Keratinocyte (primary cell): ENCODE data around the gene NTNG1. TPM values are rescaled to one million over a fixed set of nuclear protein-coding genes. Genes with fewer than 3 reads are reported as not detected.
A peak's percentile ranks its signal among the peaks of the same experiment; 100 is the strongest.
"Not testable (repeated sequence)": the region's sequence is repeated elsewhere in the genome, so short reads cannot be mapped to it uniquely, and the experiment has no call there.

Source experiments
- DNase-seq: peaks from one replicate; pipeline ENCODE4 v3.0.0-alpha.2; 2011; ENCODE audit warnings: low read depth, missing footprints, low spot score
- FAIRE-seq: peaks from 2 replicates; lab custom pipeline; 2011; peaks lifted over from hg19 to GRCh38; lab: Jason Lieb, UNC
- H2AFZ ChIP-seq: 2 replicates; pipeline ENCODE4 v1.6.0; 2012; ENCODE audit warnings: low read length, control low read depth, inconsistent platforms; ENCODE audit not compliant: control insufficient read depth
- H3K27ac ChIP-seq: 2 replicates; pipeline ENCODE4 v1.5.1; 2011; ENCODE audit warnings: low read length; ENCODE audit not compliant: control insufficient read depth, insufficient read depth
- H3K27me3 ChIP-seq: 3 replicates; pipeline ENCODE4 v1.6.0; 2011; ENCODE audit warnings: low read length; ENCODE audit not compliant: control insufficient read depth, insufficient read depth; ENCODE audit errors: extremely low read depth
- H3K36me3 ChIP-seq, 2 experiments: 2 replicates in 1 of 2; 3 replicates in 1 of 2; pipeline ENCODE4 v1.5.1; 2011; ENCODE audit warnings: low read length in 2 of 2, mild to moderate bottlenecking in 1 of 2; ENCODE audit not compliant: control insufficient read depth in 2 of 2, insufficient read depth in 2 of 2; ENCODE audit errors: extremely low read depth in 1 of 2
- H3K4me1 ChIP-seq: 3 replicates; pipeline ENCODE4 v1.5.1; 2011; ENCODE audit warnings: low read length; ENCODE audit not compliant: control insufficient read depth, insufficient read depth; ENCODE audit errors: extremely low read depth
- H3K4me2 ChIP-seq: 3 replicates; pipeline ENCODE4 v1.6.0; 2011; ENCODE audit warnings: low read depth, low read length; ENCODE audit not compliant: control insufficient read depth, insufficient read depth; ENCODE audit errors: extremely low read depth
- H3K4me3 ChIP-seq, 3 experiments: fragments of 200-600 bp in 1 of 3; sonication (generic) in 1 of 3; 2 replicates in 2 of 3; 3 replicates in 1 of 3; pipeline ENCODE4 v1.5.1; 2011 to 2016; ENCODE audit warnings: low read length in 3 of 3, mild to moderate bottlenecking in 3 of 3, control low read depth in 2 of 3, inconsistent platforms in 1 of 3, low read depth in 1 of 3, mixed read lengths in 1 of 3, mixed run types in 1 of 3, moderate library complexity in 1 of 3; ENCODE audit not compliant: control insufficient read depth in 2 of 3, insufficient read depth in 2 of 3; ENCODE audit errors: extremely low read depth in 1 of 3
- H3K79me2 ChIP-seq: 2 replicates; pipeline ENCODE4 v1.6.0; 2012; ENCODE audit warnings: low read length; ENCODE audit not compliant: control insufficient read depth, insufficient read depth
- H3K9ac ChIP-seq: 3 replicates; pipeline ENCODE4 v1.6.0; 2011; ENCODE audit warnings: low read length; ENCODE audit not compliant: control insufficient read depth, insufficient read depth; ENCODE audit errors: extremely low read depth
- H3K9me1 ChIP-seq: 3 replicates; pipeline ENCODE4 v1.6.0; 2011; ENCODE audit warnings: low read length; ENCODE audit not compliant: control insufficient read depth, insufficient read depth; ENCODE audit errors: extremely low read depth
- H3K9me3 ChIP-seq: 2 replicates; pipeline ENCODE4 v1.5.1; 2012; ENCODE audit warnings: low read depth, low read length; ENCODE audit not compliant: control insufficient read depth
- H4K20me1 ChIP-seq: 3 replicates; pipeline ENCODE4 v1.6.0; 2011; ENCODE audit warnings: low read length; ENCODE audit not compliant: control insufficient read depth, insufficient read depth; ENCODE audit errors: extremely low read depth
- CTCF ChIP-seq, 3 experiments: IDR thresholded peaks in 1 of 3; conservative IDR thresholded peaks in 1 of 3; optimal IDR thresholded peaks in 1 of 3; 2 replicates in 2 of 3; 3 replicates in 1 of 3; pipeline versions ENCODE3 to v1.5.1; 2011; ENCODE audit warnings: low read length in 3 of 3, mild to moderate bottlenecking in 3 of 3, moderate library complexity in 2 of 3, control low read depth in 1 of 3, inconsistent platforms in 1 of 3; ENCODE audit not compliant: insufficient read depth in 2 of 3; ENCODE audit errors: extremely low read depth in 1 of 3
- EZH2 ChIP-seq: IDR thresholded peaks from one replicate; pipeline ENCODE4 v1.6.1; 2012; ENCODE audit warnings: inconsistent platforms, mild to moderate bottlenecking, low read length, moderate library complexity
- dilution Hi-C: fragments of 300-500 bp; cut with MboI; formaldehyde crosslinking; loops from one replicate; pipeline ENCODE4 v1.7.0; 2020; ENCODE audit warnings: low sequenced_read_pairs; ENCODE audit not compliant: extremely low pct_ligation_motif_present
- polyA minus RNA-seq, 3 experiments: library from RNA; depleted of rRNA, polyadenylated mRNA; stranded (reverse); fragments of >200 nt; gene quantifications; 1 replicate in 1 of 3; 2 replicates in 1 of 3; 3 replicates in 1 of 3; pipeline ENCODE4 v1.2.3, GENCODE V29; 2011
- polyA plus RNA-seq, 5 experiments: library from polyadenylated mRNA; depleted of rRNA in 3 of 5; stranded (reverse) in 3 of 5; stranded (forward) in 1 of 5; unstranded in 1 of 5; fragments of >200 nt; gene quantifications; 1 replicate in 1 of 5; 2 replicates in 3 of 5; 3 replicates in 1 of 5; pipeline versions ENCODE4 v1.2.1 to v1.2.3, GENCODE V29; 2011 to 2012; ENCODE audit warnings: missing spikeins in 2 of 5, low read depth in 1 of 5, low replicate concordance in 1 of 5

The NTNG1 gene
- polyA plus RNA-seq, result 3.2 to 8.5 TPM (median 8.1 TPM) in 3 replicates
- polyA plus RNA-seq (2011; ENCODE audit: low read depth), result 0.46 TPM
- 2.8 and 5.5 TPM in 2 replicates for polyA plus RNA-seq (2011; cell fraction: cytosol; rRNA removed)
- polyA plus RNA-seq (2011; cell fraction: nucleus; rRNA removed), result 7.7 and 8.7 TPM in 2 replicates
- polyA plus RNA-seq (2012; ENCODE audit: low replicate concordance), result 0.61 and 5.4 TPM in 2 replicates
- polyA minus RNA-seq, result 1.5 to 11.0 TPM (median 4.6 TPM) in 3 replicates
- polyA minus RNA-seq (2011; cell fraction: cytosol; rRNA and poly(A)+ RNA removed), result 3.6 TPM
- polyA minus RNA-seq (2011; cell fraction: nucleus; rRNA and poly(A)+ RNA removed), result 10.2 and 15.0 TPM in 2 replicates

DNA sequence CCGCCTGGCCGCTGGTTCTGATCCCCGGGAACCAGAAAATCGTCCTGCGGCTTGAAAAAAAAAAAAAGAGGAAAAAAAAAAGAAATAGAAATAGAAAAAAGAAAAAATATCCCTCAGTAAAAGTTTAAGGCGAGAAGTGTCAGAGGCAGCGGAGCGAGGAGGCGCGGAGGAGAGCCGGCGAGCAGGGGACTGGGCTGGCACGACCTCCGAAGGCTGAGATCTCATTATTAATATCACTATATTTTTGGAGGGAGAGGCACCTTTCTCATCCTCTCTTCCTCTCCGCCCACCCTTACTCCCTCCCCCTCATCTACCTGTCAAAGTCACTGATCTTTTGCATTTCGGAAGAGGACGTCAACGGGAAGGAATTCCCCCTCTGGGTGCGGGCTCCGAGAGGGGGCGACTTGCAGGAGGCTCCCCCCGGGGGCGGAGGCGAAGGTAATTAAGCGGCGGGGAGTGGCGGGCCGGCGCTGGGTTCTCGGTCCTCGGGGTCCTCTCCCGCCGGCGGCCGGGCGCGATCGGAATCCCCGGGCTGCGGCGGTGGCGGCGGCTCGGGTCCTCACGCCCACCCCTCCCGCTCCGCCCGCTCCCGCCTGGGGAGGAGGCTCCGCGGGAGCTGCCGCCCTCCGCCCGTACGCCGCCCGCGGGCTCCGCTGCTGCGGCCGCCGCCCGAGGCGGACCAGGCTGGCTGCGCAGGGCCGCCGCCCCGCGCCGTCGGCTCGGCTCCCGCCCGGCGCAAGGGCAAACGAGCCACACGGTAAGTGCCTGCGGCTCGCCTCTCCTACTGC, at the start of gene NTNG1:
Gene NTNG1 (plus strand): TSS at position 337 of the 788 bp plus-strand sequence.
- H3K27ac ChIP-seq, result peak within 1 kb of the TSS; percentile 37
- H3K4me3 ChIP-seq, result peak within 1 kb of the TSS; percentile 55 to 87 (median 80)
- peak within 1 kb of the TSS; percentile 88 for H3K4me2 ChIP-seq
- H3K4me1 ChIP-seq, result peaks cover 21% of the 10 kb centered on the region
- peaks cover 2% of the 10 kb centered on the region for H3K79me2 ChIP-seq
- H3K36me3 ChIP-seq, result no peaks in the 10 kb centered on the region
- H2AFZ ChIP-seq, result peak within 1 kb of the TSS; percentile 87
- H4K20me1 ChIP-seq, result no peaks in the 10 kb centered on the region
- FAIRE-seq (no peak), DNase-seq (no peak)
- H3K27me3 ChIP-seq, result no peaks in the 10 kb centered on the region
- H3K9ac ChIP-seq, result peak within 1 kb of the TSS; percentile 68
- TF ChIP-seq EZH2 (no peak), CTCF (optimal IDR thresholded peaks at IDR 0.05 in 1 of 3, IDR thresholded peaks at IDR 0.05 in 1 of 3, conservative IDR thresholded peaks at IDR 0.05 in 1 of 3; ENCODE audit: extremely low read depth in 1 of 3, insufficient read depth in 2 of 3, low read length in 3 of 3) (no peak)
- no peaks in the 10 kb centered on the region for H3K9me3 ChIP-seq
- dilution Hi-C loops, result no loop called here
- no peaks in the 10 kb centered on the region for H3K9me1 ChIP-seq

GRCh38 chr1:107091418-107091817, 49.4 kb upstream of the NTNG1 start:
- Histone ChIP-seq H3K79me2 (no peaks in the 10 kb centered on the region), H3K4me3 (no peak overlapping the region), H3K9ac (no peak overlapping the region), H3K4me1 (no peaks in the 10 kb centered on the region), H3K27ac (no peak overlapping the region), H4K20me1 (no peaks in the 10 kb centered on the region), H3K36me3 (no peaks in the 10 kb centered on the region), H2AFZ (no peak overlapping the region), H3K27me3 (no peaks in the 10 kb centered on the region), H3K9me1 (no peaks in the 10 kb centered on the region), H3K4me2 (no peak overlapping the region), H3K9me3 (no peaks in the 10 kb centered on the region)
- dilution Hi-C loops, result no loop called here
- no peak for DNase-seq
- TF ChIP-seq CTCF (optimal IDR thresholded peaks at IDR 0.05 in 1 of 3, IDR thresholded peaks at IDR 0.05 in 1 of 3, conservative IDR thresholded peaks at IDR 0.05 in 1 of 3; ENCODE audit: extremely low read depth in 1 of 3, insufficient read depth in 2 of 3, low read length in 3 of 3), result no peak
- TF ChIP-seq EZH2, result no peak
- no peak for FAIRE-seq

GRCh38 chr1:107093395-107093794, 47.4 kb upstream of the NTNG1 start:
- H3K4me2 ChIP-seq, H3K27ac ChIP-seq, H3K36me3 ChIP-seq, H3K9ac ChIP-seq, H3K9me1 ChIP-seq, H3K27me3 ChIP-seq, H3K4me1 ChIP-seq, H4K20me1 ChIP-seq, dilution Hi-C loops, DNase-seq, H2AFZ ChIP-seq, FAIRE-seq, H3K79me2 ChIP-seq, H3K4me3 ChIP-seq, H3K9me3 ChIP-seq: not testable (repeated sequence)
